GM12801 (cell line): ENCODE results near the gene MCRS1.

Experiments
- CTCF ChIP-seq: IDR thresholded peaks from one replicate; pipeline ENCODE4 v1.5.1; 2011; ENCODE audit warnings: control low read depth; ENCODE audit not compliant: insufficient read length; ENCODE audit errors: extremely low read depth

Gene MCRS1

DNA sequence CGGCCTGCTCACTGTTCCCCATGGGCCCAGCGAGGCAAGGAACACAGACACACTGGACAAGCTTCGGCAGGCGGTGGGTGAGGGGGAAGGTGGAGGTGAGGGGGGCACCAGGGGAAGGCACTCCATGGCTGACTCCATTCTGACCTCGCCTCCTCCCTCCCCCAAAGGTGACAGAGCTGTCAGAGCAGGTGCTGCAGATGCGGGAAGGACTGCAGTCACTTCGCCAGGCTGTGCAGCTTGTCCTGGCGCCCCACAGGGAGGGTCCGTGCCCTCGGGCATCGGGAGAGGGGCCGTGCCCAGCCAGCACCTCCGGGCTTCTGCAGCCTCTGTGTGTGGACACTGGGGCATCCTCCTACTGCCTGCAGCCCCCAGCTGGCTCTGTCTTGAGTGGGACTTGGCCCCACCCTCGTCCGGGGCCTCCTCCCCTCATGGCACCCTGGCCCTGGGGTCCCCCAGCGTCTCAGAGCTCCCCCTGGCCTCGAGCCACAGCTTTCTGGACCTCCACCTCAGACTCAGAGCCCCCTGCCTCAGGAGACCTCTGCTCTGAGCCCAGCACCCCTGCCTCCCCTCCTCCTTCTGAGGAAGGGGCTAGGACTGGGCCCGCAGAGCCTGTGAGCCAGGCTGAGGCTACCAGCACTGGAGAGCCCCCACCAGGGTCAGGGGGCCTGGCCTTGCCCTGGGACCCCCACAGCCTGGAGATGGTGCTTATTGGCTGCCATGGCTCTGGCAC lies 10.6 kb downstream of the MCRS1 start:
- no peak for TF ChIP-seq CTCF

DNA sequence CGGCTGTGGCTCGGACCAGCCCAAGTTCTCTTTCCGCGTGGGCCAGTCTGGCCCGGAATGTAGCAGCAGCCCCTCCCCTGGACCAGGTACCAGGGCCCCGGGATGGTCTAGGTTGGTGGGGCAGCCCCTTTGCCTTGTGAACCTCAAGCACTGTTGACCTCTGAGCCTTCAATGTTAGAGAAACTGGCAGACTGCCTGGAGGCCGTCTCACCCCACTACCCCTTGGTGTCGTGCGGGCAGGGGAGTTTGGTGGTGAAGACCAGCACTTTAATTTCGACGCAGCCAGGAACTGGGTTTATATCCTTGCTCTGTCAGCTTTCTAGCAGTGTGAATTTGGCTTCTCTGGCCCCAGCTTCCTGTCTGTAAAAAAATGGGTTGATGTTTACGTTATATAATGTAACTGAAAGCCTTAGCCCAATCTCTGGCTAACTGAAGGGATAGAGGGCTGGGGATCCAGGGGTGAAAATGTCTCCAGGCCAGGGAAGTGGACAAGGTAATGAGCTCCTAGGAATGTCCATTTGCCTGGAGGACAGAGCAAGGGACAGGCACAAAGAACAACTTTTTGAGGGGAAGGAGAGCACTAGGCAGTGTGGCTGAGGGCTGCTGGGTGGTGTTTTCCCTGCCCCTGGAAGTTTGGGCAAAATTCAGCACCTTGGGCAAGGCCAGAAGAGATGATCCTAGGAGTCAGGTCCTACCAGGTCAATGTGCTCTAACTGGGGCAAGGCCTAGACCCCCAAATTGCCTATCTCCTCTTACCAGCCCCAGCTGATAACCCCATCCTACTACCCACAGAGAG lies 11.4 kb downstream of the MCRS1 start:
- TF ChIP-seq CTCF, result no peak

DNA sequence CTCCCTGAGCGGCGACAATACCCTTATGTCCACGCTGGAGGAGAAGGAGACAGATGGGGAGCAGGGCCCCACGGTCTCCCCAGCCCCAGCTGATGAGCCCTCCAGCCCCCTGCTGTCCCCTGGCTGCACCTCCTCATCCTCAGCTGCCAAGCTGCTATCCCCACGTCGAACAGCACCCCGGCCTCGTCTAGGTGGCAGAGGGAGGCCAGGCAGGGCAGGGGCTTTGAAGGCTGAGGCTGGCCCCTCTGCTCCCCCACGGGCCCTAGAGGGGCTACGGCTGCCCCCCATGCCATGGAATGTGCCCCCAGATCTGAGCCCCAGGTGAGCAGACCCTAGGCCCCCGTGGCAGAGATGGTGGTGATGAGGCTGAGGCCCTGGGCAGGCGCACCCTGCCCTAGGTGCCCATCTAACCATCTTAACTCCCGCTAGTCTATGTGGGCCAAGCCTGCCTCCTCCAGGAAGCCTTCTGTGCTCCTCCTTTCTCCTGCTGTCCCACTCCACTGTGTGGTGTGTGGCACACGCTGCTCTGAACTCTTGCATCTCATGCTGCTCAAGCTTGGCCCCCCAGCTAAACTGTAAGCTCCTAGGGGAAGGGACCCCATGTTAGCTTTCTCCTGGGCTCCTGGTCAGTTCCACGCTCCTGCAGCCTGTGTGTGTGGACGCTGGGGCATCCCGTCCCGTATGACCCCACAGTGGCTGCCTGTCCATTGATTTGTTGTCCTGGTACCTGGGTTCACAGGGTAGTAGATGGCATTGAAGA lies 12.1 kb downstream of the MCRS1 start:
- TF ChIP-seq CTCF, result no peak

GRCh38 chr12:49554266-49554665 lies 13.7 kb downstream of the MCRS1 start:
- no peak for TF ChIP-seq CTCF

GRCh38 chr12:49553512-49554088 lies 14.3 kb downstream of the MCRS1 start:
- TF ChIP-seq CTCF, result no peak

DNA sequence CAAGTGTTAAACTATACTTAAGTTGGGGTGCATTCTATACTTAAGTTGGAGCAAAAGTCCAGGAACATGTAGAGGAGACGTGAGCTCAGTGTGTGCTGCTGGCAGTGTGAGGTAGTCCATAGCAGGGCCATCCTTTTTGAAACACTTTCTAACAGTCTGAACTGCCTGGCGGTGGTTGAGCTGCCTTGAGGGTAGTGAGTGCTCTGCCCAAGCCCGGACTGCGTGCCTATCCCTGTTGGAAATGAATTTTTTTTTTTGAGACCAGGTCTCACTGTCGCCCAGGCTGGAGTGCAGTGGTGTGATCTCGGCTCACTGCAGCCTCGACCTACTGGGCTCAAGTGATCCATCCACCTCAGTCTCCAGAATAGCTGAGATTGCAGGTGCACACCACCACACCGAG lies 15.0 kb downstream of the MCRS1 start:
- no peak for TF ChIP-seq CTCF

DNA sequence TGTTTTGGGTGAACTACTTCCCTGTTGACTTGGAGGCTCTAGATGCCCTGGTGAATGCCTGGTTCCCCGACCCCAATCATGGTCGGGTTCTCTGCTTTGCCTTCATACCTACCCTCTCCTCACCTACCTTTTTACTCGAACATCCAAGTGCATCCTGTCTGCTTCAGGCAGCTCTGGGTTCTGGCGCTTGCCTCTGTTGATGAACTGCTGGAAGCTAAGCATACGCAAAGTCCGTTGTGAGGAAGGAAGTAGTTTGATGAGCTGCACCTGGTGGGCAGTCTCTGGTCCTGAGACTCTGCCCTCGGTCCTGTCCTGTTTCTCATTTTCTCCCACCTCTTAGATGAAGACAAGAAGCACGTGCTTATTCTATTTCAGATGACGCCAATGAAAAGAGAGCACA lies 15.5 kb downstream of the MCRS1 start:
- TF ChIP-seq CTCF, result no peak
